K562 (cell line): ENCODE measurements around the gene DNAJB2. TPM values are rescaled to one million over a fixed set of nuclear protein-coding genes. Genes with fewer than 3 reads are reported as not detected.

Source experiments
- ATAC-seq: fragments of 200-7000 bp; cut with Tn5 transposase; 3 replicates; pipeline ENCODE4 v1.9.1; 2020; ENCODE audit warnings: moderate library complexity
- BruUV-seq: library from RNA; stranded (reverse); fragments of 400-500 nt; replicated peaks from 2 replicates; lab custom pipeline; 2021; lab: Mats Ljungman, UMichigan
- CTCF ChIA-PET: fragments of 300-600 bp; formaldehyde crosslinking; extraction: SDS; loops from one replicate; lab custom pipeline; 2021; ENCODE audit warnings: low intra/inter-chr PET ratio; lab: Yijun Ruan, JAX
- POLR2A ChIA-PET: fragments of 300-600, 350-650 bp; sonication (Branson Sonifier 250); formaldehyde crosslinking; extraction: SDS; loops from one replicate; lab custom pipeline; 2021; ENCODE audit warnings: antibody characterized with exemption, inconsistent platforms; lab: Yijun Ruan, JAX
- DNase-seq, 4 experiments: peaks; one replicate each; pipeline versions ENCODE4 v3.0.0 to v3.0.0-alpha.2; 2011 to 2018; ENCODE audit warnings: low spot score in 3 of 4, mixed read lengths in 3 of 4; ENCODE audit errors: extremely low read depth in 1 of 4
- FAIRE-seq: peaks from 2 replicates; lab custom pipeline; 2011; peaks lifted over from hg19 to GRCh38; lab: Jason Lieb, UNC
- H2AFZ ChIP-seq: 2 replicates; pipeline ENCODE4 v1.6.0; 2011; ENCODE audit warnings: low read depth, low read length, control low read depth, inconsistent platforms
- H3K27ac ChIP-seq: fragments of 200-600 bp; 3 replicates; pipeline ENCODE4 v1.8.0; 2011; ENCODE audit warnings: low read depth, mild to moderate bottlenecking, control low read depth, inconsistent platforms, low read length, moderate library complexity, mixed read lengths; ENCODE audit errors: extremely low read depth
- H3K27me3 ChIP-seq, 2 experiments: fragments of 300-600 bp in 1 of 2; 2 replicates in 1 of 2; 3 replicates in 1 of 2; pipeline versions ENCODE4 v1.6.0 to v1.8.0; 2011; ENCODE audit warnings: inconsistent platforms in 2 of 2, low read length in 2 of 2, mild to moderate bottlenecking in 1 of 2, mixed read lengths in 1 of 2, moderate library complexity in 1 of 2; ENCODE audit not compliant: control insufficient read depth in 2 of 2, insufficient read depth in 2 of 2
- H3K36me3 ChIP-seq: fragments of 300-600 bp; 3 replicates; pipeline ENCODE4 v1.8.0; 2011; ENCODE audit warnings: mild to moderate bottlenecking, low read length, inconsistent platforms; ENCODE audit not compliant: control insufficient read depth, insufficient read depth
- H3K4me1 ChIP-seq, 2 experiments: fragments of 200-600 bp in 1 of 2; replicated peaks in 1 of 2; 2 replicates in 1 of 2; 3 replicates in 1 of 2; pipeline versions ENCODE4 v1.5.1 to v1.8.0; 2011; ENCODE audit warnings: inconsistent platforms in 2 of 2, low read length in 2 of 2, mild to moderate bottlenecking in 1 of 2, mixed read lengths in 1 of 2, moderate library complexity in 1 of 2; ENCODE audit not compliant: control insufficient read depth in 2 of 2, insufficient read depth in 2 of 2
- H3K4me2 ChIP-seq: 2 replicates; pipeline ENCODE4 v1.6.1; 2011; ENCODE audit warnings: low read length, control low read depth, inconsistent platforms, mixed read lengths; ENCODE audit not compliant: insufficient read depth
- H3K4me3 ChIP-seq: fragments of 200-600 bp; sonication (generic), shearing (Covaris generic); 2 replicates; pipeline ENCODE4 v1.5.1; 2016; ENCODE audit warnings: control low read depth, inconsistent platforms
- H3K79me2 ChIP-seq: fragments of 200-600 bp; 3 replicates; pipeline ENCODE4 v1.8.0; 2011; ENCODE audit warnings: low read length, inconsistent platforms; ENCODE audit not compliant: control insufficient read depth, insufficient read depth
- H3K9ac ChIP-seq, 2 experiments: 2 replicates each; pipeline versions ENCODE4 v1.6.0 to v1.6.1; 2011; ENCODE audit warnings: low read depth in 2 of 2, low read length in 2 of 2, control low read depth in 1 of 2, inconsistent platforms in 1 of 2, mild to moderate bottlenecking in 1 of 2, mixed read lengths in 1 of 2; ENCODE audit not compliant: insufficient read depth in 1 of 2
- H3K9me1 ChIP-seq: one replicate; pipeline ENCODE4 v1.6.0; 2011; ENCODE audit warnings: inconsistent platforms, mild to moderate bottlenecking, low read length, moderate library complexity; ENCODE audit not compliant: control insufficient read depth, insufficient read depth
- H3K9me3 ChIP-seq: replicated peaks from 2 replicates; pipeline ENCODE4 v1.5.1; 2011; ENCODE audit warnings: low read depth, low read length, inconsistent platforms; ENCODE audit not compliant: control insufficient read depth, insufficient read depth
- H4K20me1 ChIP-seq: replicated peaks from 2 replicates; pipeline ENCODE4 v1.6.1; 2011; ENCODE audit warnings: low read length, inconsistent platforms, mixed read lengths; ENCODE audit not compliant: control insufficient read depth, insufficient read depth
- HMBOX1 ChIP-seq: sonication (generic); IDR thresholded peaks from 2 replicates; pipeline ENCODE4 v1.6.1; 2016
- RBM39 ChIP-seq: fragments of 200-400 bp; formaldehyde crosslinking; optimal IDR thresholded peaks from 2 replicates; pipeline ENCODE3; 2018; ENCODE audit warnings: low read depth, low read length
- SUPT5H ChIP-seq: fragments of 450-650 bp; IDR thresholded peaks from 2 replicates; pipeline ENCODE4 v1.6.1; 2016
- ZNF318 ChIP-seq, 2 experiments: fragments of 450-650 bp; IDR thresholded peaks; 2 replicates each; pipeline ENCODE4 v1.6.1; 2016; ENCODE audit warnings: mild to moderate bottlenecking in 2 of 2, borderline replicate concordance in 1 of 2, low read depth in 1 of 2, moderate library complexity in 1 of 2
- ZNF589 ChIP-seq: fragments of 200-800 bp; sonication (Bioruptor generic); IDR thresholded peaks from 2 replicates; pipeline ENCODE4 v1.6.1; 2016; ENCODE audit warnings: low read depth, missing genetic modification characterization, missing compliant biosample characterization
- WGBS: fragments of 100-300 bp; shearing (Covaris generic); methylation state at CpG from one replicate; pipeline ENCODE4 v1.1.6; 2016; ENCODE audit warnings: low coverage, mixed read lengths; ENCODE audit not compliant: insufficient coverage; ENCODE audit errors: missing lambda C conversion rate; 5-methylcytosine and 5-hydroxymethylcytosine counted together
- in situ Hi-C: fragments of 300-500 bp; cut with MboI; formaldehyde crosslinking; loops from 4 replicates; pipeline ENCODE4 v1.15.0; 2018; ENCODE audit warnings: inconsistent platforms, mixed read lengths
- intact Hi-C: fragments of 100-400 bp; cut with micrococcal nuclease; formaldehyde crosslinking; loops from 2 replicates; pipeline ENCODE4 v1.14.2; 2022
- polyA plus RNA-seq, 8 experiments: library from polyadenylated mRNA; depleted of rRNA in 4 of 8; stranded (reverse) in 5 of 8; unstranded in 3 of 8; fragments of >200 nt; fragmentation: Nextera tagmentation in 2 of 8; fragmentation: Illumina TruSeq in 1 of 8; extraction: Ambion mirVana in 2 of 8; extraction: Trizol in 1 of 8; gene quantifications; 2 replicates each; pipeline versions ENCODE4 v1.2.1 to v1.2.3, GENCODE V29; 2011 to 2014; ENCODE audit warnings: inconsistent platforms in 1 of 8, missing spikeins in 1 of 8
- total RNA-seq, 7 experiments: library from RNA; depleted of rRNA in 6 of 7; stranded (reverse); fragments of >200 nt in 6 of 7; fragmentation: Illumina TruSeq in 2 of 7; extraction: Trizol in 2 of 7; gene quantifications; 2 replicates each; pipeline versions ENCODE4 v1.2.1 to v1.2.3, GENCODE V29; 2011 to 2021; ENCODE audit warnings: low replicate concordance in 1 of 7

DNAJB2 gene
- total and polyA plus RNA-seq, 9 of the 15 experiments (the other 6 are each of a cell fraction or from before 2014, with no cell fraction given): 0.08 to 3.0 (median 2.2) TPM; not detected in 1

GRCh38 chr2:219245899-219246230 lies 33.3 kb upstream of the DNAJB2 start:
- Histone ChIP-seq H3K9me3 (no peaks in the 10 kb centered on the region), H3K4me3 (peak overlapping the region; percentile 93), H3K4me1 (peaks cover 21 to 36% of the 10 kb centered on the region in 2 experiments; a peak in 4 of 5 replicates), H3K27ac (peak overlapping the region; percentile 95), H3K79me2 (peaks cover 17% of the 10 kb centered on the region), H3K4me2 (peak overlapping the region; percentile 92), H3K27me3 (no peaks in the 10 kb centered on the region), H3K36me3 (peaks cover 43% of the 10 kb centered on the region), H2AFZ (peak overlapping the region; percentile 86), H3K9ac (peak overlapping the region; percentile 94 to 99), H4K20me1 (0 out of 2 replicates have a peak, but pooled peaks cover 3% of the 10 kb centered on the region), H3K9me1 (no peaks in the 10 kb centered on the region)
- DNase-seq (peak in 2 of 4 experiments; percentile 13 to 21), FAIRE-seq (no peak), ATAC-seq (peak; percentile 13)
- CTCF ChIA-PET: no interaction called here
- intact Hi-C loops (loop anchor here (2.0 kb wide), 1 partner anchor 17 kb away; the partner anchor contains the start of genes ANKZF1 and ATG9A), in situ Hi-C loops (no loop called here)
- WGBS: 0% methylated on average over 5 of the region's 10 CpGs
- POLR2A ChIA-PET: interaction anchor here (0.6 to 2.2 kb wide), 8 partner anchors 8 to 142 kb away, joined by 3 to 12 read pairs (median 5); partner anchors contain the start of genes ANKZF1, ATG9A, DNPEP and TUBA4A
- TF ChIP-seq HMBOX1 (peak; percentile 69; the same call in 1 of the 2 replicates), RBM39 (no peak)
- TF ChIP-seq, all 486 proteins: peak for 1
- BruUV-seq: no TSS peak

DNA sequence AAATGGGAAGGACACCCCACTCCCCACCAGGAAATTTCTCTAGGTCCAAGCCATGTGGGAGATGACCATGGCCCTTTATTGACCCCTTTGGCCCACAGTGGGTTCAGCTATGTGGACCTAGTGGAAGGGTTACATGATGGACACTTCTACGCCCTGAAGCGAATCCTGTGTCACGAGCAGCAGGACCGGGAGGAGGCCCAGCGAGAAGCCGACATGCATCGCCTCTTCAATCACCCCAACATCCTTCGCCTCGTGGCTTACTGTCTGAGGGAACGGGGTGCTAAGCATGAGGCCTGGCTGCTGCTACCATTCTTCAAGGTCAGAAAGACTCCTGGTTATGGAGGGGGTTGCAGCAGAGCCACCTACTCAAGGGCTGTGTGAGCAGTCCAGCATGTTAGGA lies 32.6 kb upstream of the DNAJB2 start:
- DNase-seq: no peak
- H3K79me2 ChIP-seq: peaks cover 18% of the 10 kb centered on the region
- no peaks in the 10 kb centered on the region for H3K9me1 ChIP-seq
- intact Hi-C loops (no loop called here), in situ Hi-C loops (no loop called here)
- 91% methylated on average over 10 of the region's 10 CpGs for WGBS
- H3K4me2 ChIP-seq: peak overlapping the region; percentile 92; the same call in 1 of the 2 replicates
- H3K9me3 ChIP-seq: no peaks in the 10 kb centered on the region
- H3K27me3 ChIP-seq: no peaks in the 10 kb centered on the region
- FAIRE-seq: no peak
- no peak for ATAC-seq
- no peak overlapping the region for H2AFZ ChIP-seq
- TF ChIP-seq SUPT5H (0 out of 2 replicates have a peak, but pooled peaks have one; percentile 9), ZNF318 (IDR thresholded peaks at IDR 0.05; ENCODE audit: borderline replicate concordance in 1 of 2, low read depth in 1 of 2) (no peak), ZNF589 (CRISPR knock-in tag) (no peak)
- peak overlapping the region; percentile 95; the same call in 2 of the 3 replicates for H3K27ac ChIP-seq
- BruUV-seq: no TSS peak
- ChIA-PET CTCF (no interaction called here), POLR2A (interaction anchor here (2.2 kb wide), 1 partner anchor 10 kb away, joined by 11 read pairs; no protein-coding TSS in a partner anchor)
- H3K9ac ChIP-seq: peak overlapping the region; percentile 66 to 94; a peak in 3 of 4 replicates
- peaks cover 50% of the 10 kb centered on the region for H3K36me3 ChIP-seq
- 0 out of 2 replicates have a peak, but pooled peaks cover 3% of the 10 kb centered on the region for H4K20me1 ChIP-seq
- peaks cover 21 to 39% of the 10 kb centered on the region in 2 experiments; a peak in 4 of 5 replicates for H3K4me1 ChIP-seq
- peak overlapping the region; percentile 93; the same call in 1 of the 2 replicates for H3K4me3 ChIP-seq
